Stimulated activated CD4-positive, alpha-beta T cell treated with anti-CD3 and anti-CD28 coated beads, Interleukin-4, amount 100 ng/mL, for 48 hours (primary cell): ENCODE data around the gene PIK3R3.
A peak's percentile ranks its signal among the peaks of the same experiment; 100 is the strongest.
"Not testable (repeated sequence)": the region's sequence is repeated elsewhere in the genome, so short reads cannot be mapped to it uniquely, and the experiment has no call there.

ENCODE experiments used
- DNase-seq, 2 donors: peaks; one replicate each; pipeline ENCODE4 v3.0.0-alpha.2; 2020; ENCODE audit warnings: low read depth in 2 of 2

Gene PIK3R3

DNA sequence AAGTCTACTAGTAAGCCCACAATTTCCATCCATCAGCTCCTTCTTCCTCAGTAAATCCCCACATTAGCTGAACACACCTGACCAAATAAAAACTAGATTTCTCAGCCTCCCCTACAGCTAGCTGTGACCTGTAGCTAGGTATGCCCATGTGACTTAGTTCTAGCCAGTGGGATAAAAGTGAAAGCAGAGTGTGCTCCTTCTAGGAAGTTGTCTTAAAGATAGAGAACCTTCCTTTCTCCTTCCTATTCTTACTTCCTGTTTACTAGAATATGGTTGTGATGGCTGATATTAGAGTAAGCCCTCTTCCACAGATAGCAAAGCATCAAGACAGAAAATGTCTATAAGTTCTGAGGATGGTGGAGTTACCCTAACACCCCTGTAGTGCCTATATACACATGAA lies 67.0 kb downstream of the PIK3R3 start:
- no peak for DNase-seq

DNA sequence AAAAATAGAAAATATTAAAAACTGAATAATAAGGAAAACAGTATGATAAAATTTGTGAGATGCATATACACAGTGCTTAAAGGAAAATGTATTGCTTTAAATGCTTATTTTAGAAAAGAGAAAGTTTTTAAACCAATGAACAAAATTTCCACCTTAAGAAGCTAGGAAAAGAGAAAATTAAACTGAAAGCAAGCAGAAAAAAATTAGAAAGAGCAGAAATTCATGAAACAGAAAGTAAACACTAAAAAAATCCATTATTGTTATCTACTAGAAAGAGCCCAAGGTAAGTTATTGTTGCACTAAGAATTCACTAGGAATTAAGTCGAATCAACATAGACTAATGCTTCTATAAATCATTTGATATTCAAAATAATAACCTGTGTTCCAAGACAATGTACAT lies 67.7 kb downstream of the PIK3R3 start:
- DNase-seq: no peak

DNA sequence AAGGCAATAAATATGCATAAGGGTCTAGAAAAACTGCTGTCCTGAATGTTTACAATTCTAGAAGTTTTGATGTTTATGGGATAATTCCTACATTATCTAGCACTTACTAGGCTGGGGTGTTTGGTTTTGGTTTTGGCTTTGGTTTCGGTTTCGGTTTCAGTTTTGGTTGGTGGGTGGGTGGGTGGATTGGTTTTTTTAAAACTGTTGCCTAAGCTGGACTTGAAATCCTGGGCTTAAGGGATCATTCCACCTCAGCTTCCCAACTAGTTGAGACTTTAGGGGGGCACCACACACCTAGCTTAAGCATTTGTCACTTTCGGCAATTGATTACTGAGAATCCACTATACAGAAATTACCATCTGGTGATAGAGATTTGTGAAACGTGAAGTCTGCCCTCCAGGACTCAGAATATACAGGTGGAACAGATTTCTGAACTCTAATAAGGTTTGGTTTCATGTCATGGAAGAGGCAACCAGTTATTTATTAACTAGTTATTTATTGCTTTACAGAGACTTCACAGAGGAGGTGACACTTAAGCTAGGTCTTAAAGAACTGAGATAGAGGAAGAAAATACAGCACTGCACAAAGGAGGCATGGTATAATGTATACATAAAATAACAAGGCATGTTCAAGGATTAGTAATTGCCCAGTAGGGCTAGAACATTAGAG lies 69.6 kb downstream of the PIK3R3 start:
- DNase-seq: peak; percentile 34 to 38

DNA sequence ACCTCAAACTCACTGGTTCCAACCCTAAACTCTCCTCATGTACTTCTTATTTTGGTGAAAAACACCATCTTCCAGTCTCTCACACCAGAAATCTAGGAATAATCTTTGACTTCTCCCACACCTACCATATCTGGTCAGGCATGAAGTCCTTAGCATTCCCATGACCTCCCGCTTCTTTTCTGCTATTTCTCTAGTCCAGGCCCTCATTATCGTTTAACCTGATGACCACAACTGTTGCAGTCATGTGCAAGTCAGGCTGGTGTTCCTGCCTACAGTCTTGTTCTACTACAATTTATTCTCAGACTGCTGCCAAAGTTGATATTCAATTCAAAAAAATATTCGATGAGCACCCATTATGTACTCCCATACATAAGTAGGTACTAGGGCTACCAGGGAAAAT lies 71.3 kb downstream of the PIK3R3 start:
- no peak for DNase-seq

DNA sequence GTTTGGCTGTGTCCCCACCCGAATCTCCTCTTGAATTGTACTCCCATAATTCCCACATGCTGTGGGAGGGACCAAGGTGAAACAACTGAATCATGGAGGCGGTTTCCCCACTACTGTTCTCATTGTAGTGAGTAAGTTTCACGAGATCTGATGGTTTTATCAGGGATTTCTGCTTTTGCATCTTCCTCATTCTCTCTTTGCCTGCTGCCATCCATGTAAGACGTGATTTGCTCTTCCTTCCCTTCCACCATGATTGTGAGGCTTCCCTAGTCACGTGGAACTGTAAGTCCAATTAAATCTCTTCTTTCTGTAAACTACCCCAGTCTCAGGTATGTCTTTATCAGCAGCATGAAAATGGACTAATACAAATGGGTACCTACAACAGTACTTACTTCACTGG lies 73.5 kb downstream of the PIK3R3 start:
- DNase-seq: no peak

DNA sequence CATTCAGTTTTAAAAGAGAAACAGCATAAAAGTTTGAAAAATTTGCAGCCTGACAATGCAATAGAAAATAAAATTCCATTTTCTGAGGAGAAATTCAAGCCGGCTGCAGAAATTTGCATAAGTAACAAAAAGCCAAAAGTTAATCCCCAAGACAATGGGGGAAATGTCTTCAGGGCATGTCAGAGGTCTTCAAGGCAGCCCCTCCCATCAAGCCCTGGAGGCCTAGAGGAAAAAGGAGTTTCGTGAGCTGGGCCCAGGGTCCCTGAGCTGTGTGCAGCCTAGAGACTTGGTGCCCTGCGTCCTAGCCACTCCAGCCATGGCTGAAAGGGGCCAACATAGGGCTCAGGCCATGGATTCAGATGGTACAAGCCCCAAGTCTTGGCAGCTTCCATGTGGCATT lies 74.6 kb downstream of the PIK3R3 start:
- no peak for DNase-seq

DNA sequence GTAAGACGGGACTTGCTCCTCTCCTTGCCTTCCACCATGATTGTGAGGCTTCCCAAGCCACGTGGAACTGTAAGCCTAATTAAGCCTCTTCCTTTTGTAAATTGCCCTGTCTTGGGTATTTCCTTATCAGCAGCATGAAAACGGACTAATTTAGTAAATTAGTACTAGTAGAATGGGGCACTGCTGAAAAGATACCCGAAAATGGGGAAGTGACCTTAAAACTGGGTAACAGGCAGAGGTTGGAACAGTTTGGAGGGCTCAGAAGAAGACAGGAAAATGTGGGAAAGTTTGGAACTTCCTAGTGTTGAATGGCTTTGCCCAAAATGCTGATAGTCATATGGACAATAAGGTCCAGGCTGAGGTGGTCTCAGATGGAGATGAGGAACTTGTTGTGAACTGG lies 75.2 kb downstream of the PIK3R3 start:
- DNase-seq: not testable (repeated sequence)

DNA sequence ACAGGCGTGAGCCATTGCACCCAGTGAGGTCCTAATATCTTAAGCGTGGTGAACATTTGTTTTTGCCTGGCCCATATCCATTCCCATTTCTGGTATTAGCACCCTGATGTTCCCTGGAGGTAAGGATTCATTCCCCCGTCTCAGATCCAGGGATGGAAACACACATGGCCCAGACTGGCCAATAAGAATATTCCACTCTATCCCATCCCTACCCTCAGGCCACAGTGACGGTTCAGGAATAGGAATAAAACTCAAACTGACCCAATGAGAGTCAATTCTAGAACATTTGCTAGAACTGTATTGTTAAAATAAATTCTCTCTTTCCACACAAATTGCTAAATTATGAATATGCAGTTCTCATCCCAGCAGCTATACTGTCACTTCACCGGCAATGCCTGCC lies 76.1 kb downstream of the PIK3R3 start:
- no peak for DNase-seq

DNA sequence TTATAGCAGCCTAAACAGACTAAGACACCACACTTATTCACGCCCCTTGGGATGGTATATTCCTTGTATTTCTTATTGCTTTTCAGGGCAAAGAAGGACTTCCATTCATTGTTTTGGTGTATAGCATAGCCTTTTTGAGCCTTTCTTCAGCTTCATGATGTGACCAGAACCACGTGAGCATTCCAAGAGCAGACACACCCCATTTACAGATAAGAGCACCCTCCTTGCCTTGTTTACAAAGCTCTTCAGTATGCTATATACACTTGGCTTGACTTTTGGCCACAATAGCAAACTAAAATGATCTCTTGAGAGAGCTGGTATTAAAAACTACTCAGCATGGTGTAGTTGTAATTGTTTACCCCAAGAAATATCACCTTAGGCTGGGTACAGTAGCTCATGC lies 78.7 kb downstream of the PIK3R3 start:
- no peak for DNase-seq

DNA sequence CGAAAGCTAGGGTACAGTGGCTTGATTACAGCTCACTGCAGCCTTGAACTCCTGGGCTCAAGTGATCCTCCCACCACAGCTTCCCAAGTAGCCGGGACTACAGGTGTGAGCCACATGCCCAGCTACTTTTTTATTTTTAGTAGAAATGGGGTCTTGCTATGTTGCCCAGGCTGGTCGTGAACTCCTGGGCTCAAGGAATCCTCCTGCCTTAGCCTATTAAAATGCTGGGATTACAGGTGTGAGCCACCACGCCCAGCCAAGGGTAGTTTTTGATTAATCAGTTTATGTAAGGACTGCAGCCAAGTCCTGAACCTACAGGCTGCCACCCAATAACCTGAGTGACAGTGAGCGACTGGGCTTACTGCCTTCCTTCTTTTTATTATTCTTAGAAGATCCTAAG lies 88.3 kb downstream of the PIK3R3 start:
- DNase-seq: no peak

DNA sequence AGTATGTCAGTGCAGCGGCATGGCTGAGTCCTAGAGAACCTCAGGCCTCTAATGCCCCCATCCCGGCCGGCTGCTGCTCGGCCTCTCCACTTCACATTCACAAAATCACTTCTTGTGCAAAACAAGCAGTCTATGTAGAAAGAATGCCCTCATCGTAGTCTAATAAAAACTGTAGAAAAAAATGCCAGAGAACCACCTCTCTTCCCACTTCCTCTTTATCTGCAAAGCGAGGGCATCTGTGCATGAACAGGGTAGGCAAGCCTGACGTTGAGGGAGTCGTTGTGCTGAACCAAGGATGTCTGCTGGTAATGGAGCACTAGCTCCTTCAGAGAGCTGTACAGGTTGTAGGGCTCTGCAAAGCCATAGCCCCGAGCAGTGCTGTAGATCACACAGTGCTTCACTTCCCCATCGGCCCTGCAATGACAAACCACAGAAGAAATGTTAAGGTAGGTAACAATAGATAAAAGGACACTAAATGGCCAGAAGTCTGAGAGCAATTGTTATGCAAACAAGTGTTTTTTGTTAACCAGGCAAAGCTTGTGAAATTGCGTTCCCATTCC lies 88.9 kb downstream of the PIK3R3 start:
- DNase-seq: no peak

DNA sequence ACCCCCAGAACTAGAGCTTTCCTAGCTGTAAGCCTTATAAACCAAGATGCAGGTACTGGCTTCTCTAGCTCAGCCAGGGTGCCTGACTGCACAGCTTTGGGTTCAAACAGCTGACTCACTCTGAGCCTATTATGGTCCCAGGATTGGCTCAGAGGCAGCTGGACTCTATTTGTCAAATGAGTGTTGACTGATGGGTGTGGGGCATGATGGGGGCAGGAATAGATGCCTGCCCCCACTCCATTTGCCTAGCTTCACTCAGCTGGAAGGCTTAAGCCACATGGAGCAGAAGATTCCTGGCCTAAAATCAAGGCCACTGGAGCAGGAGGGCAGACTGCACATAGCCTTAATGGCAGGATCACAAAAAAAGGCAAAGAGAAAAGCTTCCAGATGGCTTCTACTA lies 90.5 kb downstream of the PIK3R3 start:
- DNase-seq: no peak

DNA sequence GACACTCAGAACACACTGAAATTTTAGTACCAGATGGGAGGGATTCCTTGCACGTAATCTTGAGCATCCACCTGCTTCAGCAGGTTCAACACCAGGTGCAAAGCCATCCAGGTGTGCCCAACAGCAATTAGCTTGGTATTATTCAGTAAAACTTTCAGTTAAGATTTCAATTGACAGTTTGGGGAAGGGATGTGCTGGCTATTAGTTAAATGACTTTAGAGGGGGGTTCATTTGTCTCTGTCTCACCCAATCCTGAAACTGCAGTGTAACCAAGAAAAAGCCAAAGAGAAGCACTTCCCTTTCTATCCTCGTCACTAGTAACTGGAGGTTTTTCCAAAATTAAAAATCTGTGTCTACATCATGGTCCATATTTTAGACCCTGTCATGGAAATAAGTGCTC lies 90.9 kb downstream of the PIK3R3 start:
- DNase-seq: no peak

DNA sequence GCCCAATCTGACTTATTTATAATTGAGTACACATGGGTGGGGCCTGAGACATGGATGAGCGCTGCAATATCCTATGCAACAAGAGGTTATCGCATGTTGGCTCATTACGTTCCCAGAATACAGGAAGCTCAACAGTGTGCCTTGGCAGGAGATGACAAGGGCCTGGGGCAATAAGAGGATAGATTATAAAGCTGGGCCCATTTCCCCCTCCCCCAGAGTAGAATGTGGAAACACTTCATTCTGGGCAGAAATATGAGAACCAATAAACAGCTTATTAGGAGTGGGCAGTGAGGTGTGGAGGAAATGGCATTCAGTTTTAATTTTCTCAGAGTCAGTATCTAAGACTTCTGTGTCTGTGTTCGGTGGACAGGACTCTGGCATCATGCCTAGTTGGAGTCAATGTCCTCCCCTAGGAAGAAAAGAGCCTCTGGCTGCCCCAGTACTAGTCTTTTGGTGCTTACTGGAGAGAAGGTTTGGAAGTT lies 92.8 kb downstream of the PIK3R3 start:
- DNase-seq: no peak

DNA sequence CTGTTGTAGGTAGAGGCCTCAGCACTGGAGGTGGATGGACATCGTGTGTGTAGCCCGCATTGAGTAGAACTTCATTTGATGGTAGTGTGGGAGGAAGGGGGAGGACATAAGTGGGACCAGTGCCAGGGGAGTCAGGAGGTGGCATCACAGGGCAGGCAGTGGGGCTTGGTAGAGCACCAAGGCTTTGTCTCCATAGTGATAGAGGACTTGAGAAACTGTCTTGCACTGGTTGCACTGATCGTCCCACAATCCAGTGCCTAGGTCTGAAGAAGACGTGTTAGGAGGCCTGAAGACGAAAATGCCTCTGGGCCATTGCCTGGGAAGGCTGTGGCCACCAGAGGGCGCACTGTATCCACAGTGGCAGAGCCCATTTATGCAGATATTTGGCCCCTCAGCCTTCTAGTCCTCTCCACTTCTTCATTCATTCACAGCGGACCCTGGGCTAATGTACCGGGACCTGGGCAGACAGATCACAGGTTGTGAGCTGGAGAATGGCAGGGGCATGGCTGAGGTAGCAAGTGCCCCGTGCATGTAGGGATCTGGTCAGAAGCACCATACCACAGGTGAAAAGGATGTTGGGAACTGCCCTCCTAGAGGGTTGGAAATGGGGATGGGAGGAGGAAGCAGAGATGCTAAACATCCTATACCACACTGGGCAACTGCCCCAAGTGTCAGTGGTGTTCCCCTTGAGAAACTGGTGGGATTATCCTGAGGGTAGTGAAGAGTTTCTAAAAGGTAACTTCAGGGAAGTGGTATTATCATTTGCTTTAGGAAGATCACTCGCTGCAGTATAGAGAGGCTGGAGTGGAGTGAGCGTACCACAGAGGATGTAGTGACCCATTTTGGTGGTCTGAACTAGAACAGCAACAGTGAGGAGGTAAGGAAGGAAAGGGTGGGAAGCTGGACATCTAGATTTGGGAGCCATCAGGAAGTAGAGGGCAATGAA lies 95.3 kb downstream of the PIK3R3 start:
- peak; percentile 72 to 86 for DNase-seq

DNA sequence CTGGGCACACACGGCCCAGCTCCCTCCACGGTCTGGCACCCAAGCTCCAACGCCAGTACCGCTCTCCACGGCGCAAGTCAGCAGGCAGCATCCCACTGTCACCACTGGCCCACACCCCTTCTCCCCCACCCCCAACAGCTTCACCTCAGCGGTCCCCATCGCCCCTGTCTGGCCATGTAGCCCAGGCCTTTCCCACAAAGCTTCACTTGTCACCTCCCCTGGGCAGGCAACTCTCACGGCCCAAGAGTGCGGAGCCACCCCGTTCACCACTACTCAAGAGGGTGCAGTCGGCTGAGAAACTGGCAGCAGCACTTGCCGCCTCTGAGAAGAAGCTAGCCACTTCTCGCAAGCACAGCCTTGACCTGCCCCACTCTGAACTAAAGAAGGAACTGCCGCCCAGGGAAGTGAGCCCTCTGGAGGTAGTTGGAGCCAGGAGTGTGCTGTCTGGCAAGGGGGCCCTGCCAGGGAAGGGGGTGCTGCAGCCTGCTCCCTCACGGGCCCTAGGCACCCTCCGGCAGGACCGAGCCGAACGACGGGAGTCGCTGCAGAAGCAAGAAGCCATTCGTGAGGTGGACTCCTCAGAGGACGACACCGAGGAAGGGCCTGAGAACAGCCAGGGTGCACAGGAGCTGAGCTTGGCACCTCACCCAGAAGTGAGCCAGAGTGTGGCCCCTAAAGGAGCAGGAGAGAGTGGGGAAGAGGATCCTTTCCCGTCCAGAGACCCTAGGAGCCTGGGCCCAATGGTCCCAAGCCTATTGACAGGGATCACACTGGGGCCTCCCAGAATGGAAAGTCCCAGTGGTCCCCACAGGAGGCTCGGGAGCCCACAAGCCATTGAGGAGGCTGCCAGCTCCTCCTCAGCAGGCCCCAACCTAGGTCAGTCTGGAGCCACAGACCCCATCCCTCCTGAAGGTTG lies 97.6 kb downstream of the PIK3R3 start:
- no peak for DNase-seq

DNA sequence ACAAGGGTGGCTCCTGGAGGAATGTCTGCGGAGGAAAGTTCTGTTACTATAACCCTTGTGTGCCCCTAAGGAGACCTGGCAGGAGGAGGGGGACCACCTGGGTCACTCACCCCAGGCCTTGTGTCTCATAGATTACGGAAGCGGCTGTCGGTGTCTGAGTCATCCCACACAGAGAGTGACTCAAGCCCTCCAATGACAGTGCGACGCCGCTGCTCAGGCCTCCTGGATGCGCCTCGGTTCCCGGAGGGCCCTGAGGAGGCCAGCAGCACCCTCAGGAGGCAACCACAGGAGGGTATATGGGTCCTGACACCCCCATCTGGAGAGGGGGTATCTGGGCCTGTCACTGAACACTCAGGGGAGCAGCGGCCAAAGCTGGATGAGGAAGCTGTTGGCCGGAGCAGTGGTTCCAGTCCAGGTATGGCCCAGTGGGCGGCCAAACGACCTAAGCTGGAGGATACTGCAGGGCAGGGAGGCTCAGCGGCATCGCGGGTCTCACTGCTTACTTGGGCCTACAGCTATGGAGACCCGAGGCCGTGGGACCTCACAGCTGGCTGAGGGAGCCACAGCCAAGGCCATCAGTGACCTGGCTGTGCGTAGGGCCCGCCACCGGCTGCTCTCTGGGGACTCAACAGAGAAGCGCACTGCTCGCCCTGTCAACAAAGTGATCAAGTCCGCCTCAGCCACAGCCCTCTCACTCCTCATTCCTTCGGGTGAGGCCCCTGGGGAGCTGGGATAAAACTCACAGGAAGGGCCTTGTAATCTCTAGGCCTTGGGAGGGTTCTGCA lies 101.4 kb downstream of the PIK3R3 start:
- no peak for DNase-seq

DNA sequence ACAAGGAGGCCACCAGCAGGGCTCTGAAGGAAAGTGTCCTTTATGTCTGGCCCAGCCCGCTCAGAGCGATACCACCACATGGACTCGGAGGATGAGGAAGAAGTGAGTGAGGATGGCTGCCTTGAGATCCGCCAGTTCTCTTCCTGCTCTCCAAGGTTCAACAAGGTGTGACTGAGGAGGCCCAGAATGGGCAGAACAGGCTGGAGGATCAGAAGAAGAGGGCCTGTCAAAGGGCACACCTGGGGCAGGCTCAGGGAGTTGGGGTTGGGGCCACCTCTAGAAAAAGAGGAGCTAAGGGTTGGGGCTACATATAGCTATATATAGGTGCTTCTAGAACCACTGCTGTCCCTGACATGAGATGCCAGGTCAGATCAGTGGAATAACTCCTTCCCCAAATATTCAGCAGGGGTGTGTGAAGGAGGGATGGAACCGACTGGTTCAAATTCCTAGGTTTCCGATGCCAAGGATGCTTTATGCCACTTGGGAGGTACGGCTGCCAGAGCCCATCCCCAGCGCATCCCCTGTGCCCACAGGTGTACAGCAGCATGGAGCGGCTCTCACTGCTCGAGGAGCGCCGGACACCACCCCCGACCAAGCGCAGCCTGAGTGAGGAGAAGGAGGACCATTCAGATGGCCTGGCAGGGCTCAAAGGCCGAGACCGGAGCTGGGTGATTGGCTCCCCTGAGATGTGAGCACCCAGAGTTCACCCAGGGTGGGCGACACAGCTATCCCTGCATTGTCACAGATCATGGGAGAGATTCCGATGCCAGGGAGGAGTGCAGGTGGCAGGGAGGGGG lies 102.2 kb downstream of the PIK3R3 start:
- no peak for DNase-seq

DNA sequence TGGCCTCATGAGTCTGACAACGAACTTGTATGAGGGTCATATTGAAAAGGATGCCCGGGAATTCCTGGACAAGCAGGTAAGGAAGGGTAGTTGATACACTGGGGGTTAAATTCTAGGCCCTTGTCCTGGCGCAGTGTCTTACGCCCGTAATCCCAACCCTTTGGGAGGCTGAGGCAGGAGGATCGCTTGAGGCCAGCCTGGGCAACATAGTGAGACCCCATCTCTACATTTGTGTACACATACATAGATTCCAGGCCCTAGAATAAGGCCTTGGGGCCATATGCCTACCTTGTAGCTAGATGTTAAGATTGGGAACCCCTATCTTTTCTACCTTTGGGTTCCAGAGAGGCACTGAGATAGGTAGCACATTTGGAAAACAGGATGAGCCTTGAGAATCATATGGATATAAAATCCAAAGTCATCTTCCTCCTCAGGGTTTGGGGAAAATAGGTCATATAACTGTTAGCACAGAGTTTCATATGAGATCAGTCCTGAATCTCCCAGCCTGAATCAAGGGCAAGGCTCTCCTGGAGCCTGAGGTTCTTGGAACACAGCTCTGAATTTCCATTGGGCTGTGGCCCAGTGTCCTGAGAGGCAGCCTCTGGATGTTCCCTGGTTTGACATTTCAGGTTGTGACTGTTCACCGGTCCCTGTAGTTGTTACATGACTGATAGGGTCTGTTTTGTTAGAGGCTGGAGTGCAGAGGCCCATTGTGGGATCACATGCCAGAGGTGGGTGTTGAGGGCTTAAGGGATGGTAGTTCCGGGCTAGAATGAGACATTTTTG lies 104.4 kb downstream of the PIK3R3 start:
- DNase-seq: no peak
